ENCODE measurements around the gene SLFNL1. TPM values are rescaled to one million over a fixed set of nuclear protein-coding genes. Genes with fewer than 3 reads are reported as not detected.

Gene SLFNL1
- polyA plus RNA-seq, 3 donors: 0.04 to 0.11 TPM; not detected in 1

GRCh38 chr1:41020109-41020576, 1.4 kb downstream of the SLFNL1 start:
- Histone ChIP-seq H3K79me2 (ENCODE audit: insufficient read depth, low read length) (no peaks in the 10 kb centered on the region), H3K4me2 (replicated peaks; ENCODE audit: extremely low read depth, low read length, poor library complexity, severe bottlenecking) (no peak overlapping the region), H3K36me3 (replicated peaks in 1 of 2; ENCODE audit: control insufficient read depth in 1 of 2, insufficient read depth in 2 of 2, low read length in 2 of 2) (peaks cover 9 to 42% of the 10 kb centered on the region in 2 donors), H3K9ac (ENCODE audit: insufficient read depth, low read length, poor library complexity, severe bottlenecking) (no peak overlapping the region), H2AFZ (ENCODE audit: insufficient read depth, low read depth, low read length, poor library complexity, severe bottlenecking) (no peak overlapping the region), H3K27me3 (ENCODE audit: control insufficient read depth in 2 of 2, insufficient read depth in 2 of 2, low read length in 2 of 2) (no peaks in the 10 kb centered on the region), H3K9me3 (replicated peaks in 1 of 2; ENCODE audit: control insufficient read depth in 1 of 2, insufficient read depth in 1 of 2, low read length in 2 of 2) (no peaks in the 10 kb centered on the region), H3K4me1 (ENCODE audit: control insufficient read depth in 1 of 2, insufficient read depth in 2 of 2, low read length in 2 of 2) (no peaks in the 10 kb centered on the region), H4K20me1 (ENCODE audit: insufficient read depth, low read length) (no peaks in the 10 kb centered on the region), H3K4me3 (replicated peaks in 1 of 3; ENCODE audit: low read depth in 2 of 3, low read length in 3 of 3) (no peak overlapping the region), H3K27ac (ENCODE audit: low read depth in 1 of 2, low read length in 2 of 2) (no peak overlapping the region)
- no peaks in the 10 kb centered on the region for H3K4me1 Mint-ChIP-seq
- no peak overlapping the region for H3K27ac Mint-ChIP-seq
- no peak overlapping the region for H3K4me3 Mint-ChIP-seq
- WGBS (ENCODE audit: insufficient coverage): 98% methylated on average over 16 of the region's 17 CpGs
- no peaks in the 10 kb centered on the region for H3K9me3 Mint-ChIP-seq
- no peak for DNase-seq
- no peak for TF ChIP-seq CTCF (IDR thresholded peaks at IDR 0.05)
- H3K27me3 Mint-ChIP-seq (ENCODE audit: low read depth in 3 of 3): no peaks in the 10 kb centered on the region
- intact Hi-C loops (cut with micrococcal nuclease): no loop called here
- peaks cover 28 to 45% of the 10 kb centered on the region in 2 donors for H3K36me3 Mint-ChIP-seq

- intact Hi-C loops (cut with micrococcal nuclease): no loop called here
- Mint-ChIP-seq H3K27ac (no peak overlapping the region), H3K4me3 (no peak overlapping the region), H3K27me3 (ENCODE audit: low read depth in 3 of 3) (no peaks in the 10 kb centered on the region), H3K9me3 (no peaks in the 10 kb centered on the region), H3K36me3 (peaks cover 30 to 50% of the 10 kb centered on the region in 2 donors), H3K4me1 (no peaks in the 10 kb centered on the region)
- Histone ChIP-seq H4K20me1 (ENCODE audit: insufficient read depth, low read length) (no peaks in the 10 kb centered on the region), H3K4me1 (ENCODE audit: control insufficient read depth in 1 of 2, insufficient read depth in 2 of 2, low read length in 2 of 2) (no peaks in the 10 kb centered on the region), H3K27me3 (ENCODE audit: control insufficient read depth in 2 of 2, insufficient read depth in 2 of 2, low read length in 2 of 2) (no peaks in the 10 kb centered on the region), H3K4me3 (replicated peaks in 1 of 3; ENCODE audit: low read depth in 2 of 3, low read length in 3 of 3) (no peak overlapping the region), H3K79me2 (ENCODE audit: insufficient read depth, low read length) (no peaks in the 10 kb centered on the region), H2AFZ (ENCODE audit: insufficient read depth, low read depth, low read length, poor library complexity, severe bottlenecking) (no peak overlapping the region), H3K36me3 (replicated peaks in 1 of 2; ENCODE audit: control insufficient read depth in 1 of 2, insufficient read depth in 2 of 2, low read length in 2 of 2) (peaks cover 9 to 34% of the 10 kb centered on the region in 2 donors), H3K9ac (ENCODE audit: insufficient read depth, low read length, poor library complexity, severe bottlenecking) (no peak overlapping the region), H3K4me2 (replicated peaks; ENCODE audit: extremely low read depth, low read length, poor library complexity, severe bottlenecking) (no peak overlapping the region), H3K27ac (ENCODE audit: low read depth in 1 of 2, low read length in 2 of 2) (no peak overlapping the region), H3K9me3 (replicated peaks in 1 of 2; ENCODE audit: control insufficient read depth in 1 of 2, insufficient read depth in 1 of 2, low read length in 2 of 2) (no peaks in the 10 kb centered on the region)
- DNase-seq: no peak
- no peak for TF ChIP-seq CTCF (IDR thresholded peaks at IDR 0.05)
- 46% methylated on average over 2 of the region's 2 CpGs for WGBS (ENCODE audit: insufficient coverage)
Observed at GRCh38 chr1:41019353-41019745, 2.2 kb downstream of the SLFNL1 start.

Data from CD14-positive monocyte (primary cell).